Mesodermal cell (in vitro differentiated cells): ENCODE results near the gene ZFAND6.
"Not testable (repeated sequence)": the region's sequence is repeated elsewhere in the genome, so short reads cannot be mapped to it uniquely, and the experiment has no call there.

ENCODE experiments used
- H3K27ac ChIP-seq: 2 replicates; pipeline ENCODE4 v1.7.0; 2013; ENCODE audit warnings: mild to moderate bottlenecking, low read depth, low read length, moderate library complexity; ENCODE audit not compliant: severe bottlenecking
- H3K36me3 ChIP-seq: 2 replicates; pipeline ENCODE4 v1.7.1; 2013; ENCODE audit warnings: mild to moderate bottlenecking, low read length, moderate library complexity; ENCODE audit not compliant: control insufficient read depth, insufficient read depth
- H3K4me1 ChIP-seq: one replicate; pipeline ENCODE4 v1.7.1; 2013; ENCODE audit warnings: mild to moderate bottlenecking, low read length; ENCODE audit not compliant: insufficient read depth, control insufficient read depth, poor library complexity, severe bottlenecking
- H3K4me3 ChIP-seq: 2 replicates; pipeline ENCODE4 v1.7.0; 2013; ENCODE audit warnings: low read length, control low read depth, mild to moderate bottlenecking; ENCODE audit not compliant: insufficient read depth, poor library complexity, severe bottlenecking; ENCODE audit errors: extremely low read depth
- H3K9me3 ChIP-seq: 2 replicates; pipeline ENCODE4 v1.7.1; 2013; ENCODE audit warnings: mild to moderate bottlenecking, low read length, moderate library complexity; ENCODE audit not compliant: control insufficient read depth
- whole genome bisulfite sequencing, 2 experiments: methylation state at CpG; one replicate each; pipeline ENCODE4 v1.1.5; 2013; ENCODE audit warnings: missing lambda C conversion rate in 2 of 2; ENCODE audit not compliant: insufficient coverage in 2 of 2; 5-methylcytosine and 5-hydroxymethylcytosine counted together

ZFAND6 gene

DNA sequence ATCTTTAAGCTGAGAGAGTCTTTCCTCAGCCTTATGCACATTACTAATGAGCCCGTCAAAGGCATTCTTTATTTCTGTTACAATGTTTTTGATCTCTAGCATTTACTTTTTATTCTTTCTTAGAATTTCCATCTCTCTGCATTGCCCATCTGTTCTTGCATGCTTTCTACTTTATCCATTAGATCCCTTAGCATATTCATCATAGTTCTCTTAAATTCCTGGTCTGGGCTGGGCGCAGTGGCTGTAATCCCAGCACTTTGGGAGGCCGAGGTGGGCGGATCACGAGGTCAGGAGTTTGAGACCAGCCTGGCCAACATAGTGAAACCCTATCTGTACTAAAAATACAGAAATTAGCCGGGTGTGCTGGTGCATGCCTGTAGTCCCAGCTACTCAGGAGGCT lies 39.3 kb upstream of the ZFAND6 start:
- H3K4me1 ChIP-seq, H3K9me3 ChIP-seq, H3K4me3 ChIP-seq, H3K36me3 ChIP-seq, H3K27ac ChIP-seq: not testable (repeated sequence)
- WGBS, 2 experiments = 93 to 95% methylated on average over 5 to 6 of the region's 6 CpGs

DNA sequence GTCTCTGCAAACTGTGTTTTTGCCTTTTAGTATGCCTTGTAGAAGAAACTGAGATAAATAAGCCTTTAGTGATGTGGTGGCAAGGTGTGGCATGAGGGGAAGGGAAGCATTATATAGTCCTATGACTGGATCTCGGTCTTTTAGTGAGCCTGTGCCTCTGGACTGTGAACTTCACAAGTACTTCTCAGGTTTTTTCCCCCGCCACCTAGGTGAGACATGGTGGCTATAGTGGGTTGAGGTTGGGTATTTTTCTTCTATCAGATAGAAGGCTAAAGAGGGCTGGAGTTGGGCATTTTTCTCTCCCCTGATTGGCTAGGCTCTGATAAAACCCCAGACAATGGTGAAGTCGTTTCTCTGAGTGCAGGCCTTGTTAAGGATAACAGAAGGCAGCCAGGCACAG lies 38.7 kb upstream of the ZFAND6 start:
- Histone ChIP-seq H3K4me3 (no peak overlapping the region), H3K27ac (no peak overlapping the region), H3K4me1 (no peaks in the 10 kb centered on the region), H3K9me3 (no peaks in the 10 kb centered on the region), H3K36me3 (no peaks in the 10 kb centered on the region)
- WGBS, 2 experiments = 77 to 85% methylated on average over 2 of the region's 3 CpGs

GRCh38 chr15:80026310-80026709 lies 33.2 kb upstream of the ZFAND6 start:
- WGBS, 2 experiments = 82 to 90% methylated on average over 2 of the region's 3 CpGs
- H3K27ac ChIP-seq = no peak overlapping the region

DNA sequence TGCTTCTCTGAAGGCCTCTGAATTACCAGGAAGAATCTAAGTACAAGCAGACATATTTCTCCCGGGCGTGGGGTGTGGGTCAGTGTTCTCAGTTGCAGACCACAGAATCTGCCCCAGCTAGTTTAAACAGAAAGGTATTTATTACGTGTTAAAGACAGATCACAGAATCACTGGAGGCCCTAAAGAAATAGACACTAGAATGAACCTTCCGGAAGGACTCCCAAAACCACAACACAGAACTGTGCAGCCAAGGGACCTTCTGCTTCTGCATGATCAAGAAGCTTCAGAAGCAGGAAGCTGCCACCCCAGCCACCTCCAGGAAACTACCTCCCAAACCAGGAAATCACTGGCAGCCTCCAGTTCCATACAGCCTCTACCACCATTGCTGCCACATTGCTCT lies 32.7 kb upstream of the ZFAND6 start:
- H3K4me3 ChIP-seq = no peak overlapping the region
- no peaks in the 10 kb centered on the region for H3K4me1 ChIP-seq
- 93 to 100% methylated on average over 1 to 4 of the region's 4 CpGs for WGBS, 2 experiments
- H3K36me3 ChIP-seq = no peaks in the 10 kb centered on the region
- H3K27ac ChIP-seq = no peak overlapping the region
- H3K9me3 ChIP-seq = no peaks in the 10 kb centered on the region

More at GRCh38 chr15:80026310-80026709, 33.2 kb upstream of the ZFAND6 start:
- Histone ChIP-seq H3K9me3 (no peaks in the 10 kb centered on the region), H3K4me3 (no peak overlapping the region), H3K36me3 (no peaks in the 10 kb centered on the region), H3K4me1 (no peaks in the 10 kb centered on the region)

- WGBS, 2 experiments = 67 to 100% methylated on average over 1 to 2 of the region's 2 CpGs
- Histone ChIP-seq H3K4me3 (no peak overlapping the region), H3K4me1 (peaks cover 11% of the 10 kb centered on the region), H3K9me3 (no peaks in the 10 kb centered on the region), H3K36me3 (no peaks in the 10 kb centered on the region), H3K27ac (no peak overlapping the region)
Measured at GRCh38 chr15:80028937-80029336, 30.5 kb upstream of the ZFAND6 start.

- WGBS, 2 experiments = 84 to 93% methylated on average over 2 to 3 of the region's 3 CpGs
- Histone ChIP-seq H3K36me3 (no peaks in the 10 kb centered on the region), H3K9me3 (no peaks in the 10 kb centered on the region), H3K27ac (no peak overlapping the region), H3K4me1 (peaks cover 11% of the 10 kb centered on the region), H3K4me3 (no peak overlapping the region)
Measured at GRCh38 chr15:80031841-80032240, 27.6 kb upstream of the ZFAND6 start.

GRCh38 chr15:80034629-80035028 lies 24.8 kb upstream of the ZFAND6 start:
- H3K36me3 ChIP-seq = no peaks in the 10 kb centered on the region
- 86 to 100% methylated on average over 1 of the region's 3 CpGs for WGBS, 2 experiments
- H3K4me3 ChIP-seq = no peak overlapping the region
- peaks cover 11% of the 10 kb centered on the region for H3K4me1 ChIP-seq
- no peak overlapping the region for H3K27ac ChIP-seq
- H3K9me3 ChIP-seq = no peaks in the 10 kb centered on the region

GRCh38 chr15:80036071-80036470 lies 23.4 kb upstream of the ZFAND6 start:
- Histone ChIP-seq H3K27ac (no peak overlapping the region), H3K4me3 (no peak overlapping the region), H3K4me1 (peaks cover 11% of the 10 kb centered on the region), H3K36me3 (no peaks in the 10 kb centered on the region), H3K9me3 (no peaks in the 10 kb centered on the region)
- 50 to 88% methylated on average over 1 of the region's 1 CpG for whole genome bisulfite sequencing, 2 experiments

GRCh38 chr15:80041494-80042253 lies 17.8 kb upstream of the ZFAND6 start:
- no peaks in the 10 kb centered on the region for H3K9me3 ChIP-seq
- WGBS, 2 experiments = 67 to 100% methylated on average over 1 to 2 of the region's 3 CpGs
- no peaks in the 10 kb centered on the region for H3K36me3 ChIP-seq
- no peaks in the 10 kb centered on the region for H3K4me1 ChIP-seq
- H3K27ac ChIP-seq = no peak overlapping the region
- no peak overlapping the region for H3K4me3 ChIP-seq

DNA sequence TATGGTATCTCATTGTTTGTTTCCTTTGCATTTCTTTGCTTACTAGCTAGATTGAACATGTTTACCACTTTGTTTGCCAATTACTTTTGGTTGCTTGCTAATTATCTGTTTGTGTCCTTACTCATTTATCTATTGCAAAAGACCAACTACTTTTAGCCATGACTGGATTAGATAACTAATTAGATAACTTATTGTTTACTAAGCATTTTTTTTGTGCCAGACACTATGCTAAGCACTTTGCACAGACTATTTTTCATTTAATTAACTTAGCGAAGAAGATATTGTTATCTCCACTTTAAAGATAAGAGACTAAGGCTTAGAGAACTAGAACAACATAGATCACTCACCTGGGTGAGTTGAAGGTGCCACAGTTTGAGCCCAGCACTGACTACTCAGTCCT lies 16.9 kb upstream of the ZFAND6 start:
- WGBS, 2 experiments = no CpG with 5 or more reads among the region's 1 CpG
- H3K27ac ChIP-seq = no peak overlapping the region
- H3K4me1 ChIP-seq = no peaks in the 10 kb centered on the region
- no peak overlapping the region for H3K4me3 ChIP-seq
- H3K36me3 ChIP-seq = no peaks in the 10 kb centered on the region
- no peaks in the 10 kb centered on the region for H3K9me3 ChIP-seq

DNA sequence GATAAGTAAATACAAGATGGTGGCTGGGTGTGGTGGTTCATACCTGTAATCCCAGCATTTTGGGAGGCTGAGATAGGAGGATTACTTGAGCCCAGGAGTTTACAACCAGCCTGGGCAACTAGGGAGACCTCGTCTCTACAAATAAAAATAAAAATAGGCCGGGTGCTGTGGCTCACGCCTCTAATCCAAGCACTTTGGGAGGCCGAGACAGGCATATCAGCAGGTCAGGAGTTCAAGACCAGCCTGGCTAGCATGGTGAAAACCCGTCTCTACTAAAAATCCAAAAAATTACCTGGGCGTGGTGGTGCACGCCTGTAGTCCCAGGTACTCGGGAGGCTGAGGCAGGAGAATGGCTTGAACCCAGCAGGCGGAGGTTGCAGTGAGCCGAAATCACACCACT lies 14.3 kb upstream of the ZFAND6 start:
- H3K9me3 ChIP-seq, H3K36me3 ChIP-seq, H3K27ac ChIP-seq, H3K4me3 ChIP-seq, H3K4me1 ChIP-seq: not testable (repeated sequence)
- 94 to 97% methylated on average over 8 to 9 of the region's 10 CpGs for WGBS, 2 experiments
